Neutrophil (primary cell): ENCODE measurements around the gene ZSCAN12.

Experiments used
- H3K27ac ChIP-seq: fragments of 200-600 bp; sonication (generic); 2 replicates; pipeline ENCODE4 v1.5.1; 2016; ENCODE audit warnings: mild to moderate bottlenecking, moderate library complexity
- H3K27me3 ChIP-seq: fragments of 200-600 bp; sonication (generic); 2 replicates; pipeline ENCODE4 v1.6.0; 2016; ENCODE audit warnings: mild to moderate bottlenecking
- H3K36me3 ChIP-seq: fragments of 200-600 bp; sonication (generic); 2 replicates; pipeline ENCODE4 v1.5.1; 2017
- H3K4me1 ChIP-seq, 2 experiments: fragments of 200-600 bp in 1 of 2; sonication (generic) in 1 of 2; 1 replicate in 1 of 2; 2 replicates in 1 of 2; pipeline versions ENCODE4 v1.5.1 to v1.6.1; 2013 to 2016; ENCODE audit warnings: low read depth in 1 of 2, low read length in 1 of 2, mild to moderate bottlenecking in 1 of 2, moderate library complexity in 1 of 2; ENCODE audit not compliant: control insufficient read depth in 1 of 2, insufficient read depth in 1 of 2
- H3K4me3 ChIP-seq, 2 experiments: fragments of 200-600 bp in 1 of 2; sonication (generic) in 1 of 2; 1 replicate in 1 of 2; 2 replicates in 1 of 2; pipeline ENCODE4 v1.5.1; 2013 to 2016; ENCODE audit warnings: low read depth in 1 of 2, low read length in 1 of 2, mild to moderate bottlenecking in 1 of 2, moderate library complexity in 1 of 2
- H3K9me3 ChIP-seq: fragments of 200-600 bp; sonication (generic); 2 replicates; pipeline ENCODE4 v1.5.1; 2016
- TF ChIP-seq, protein P1 (sequence below): fragments of 200-600 bp; sonication (generic); IDR thresholded peaks from 2 replicates; pipeline ENCODE4 v1.5.1; 2016; ENCODE audit warnings: antibody characterized with exemption

ZSCAN12 gene

DNA sequence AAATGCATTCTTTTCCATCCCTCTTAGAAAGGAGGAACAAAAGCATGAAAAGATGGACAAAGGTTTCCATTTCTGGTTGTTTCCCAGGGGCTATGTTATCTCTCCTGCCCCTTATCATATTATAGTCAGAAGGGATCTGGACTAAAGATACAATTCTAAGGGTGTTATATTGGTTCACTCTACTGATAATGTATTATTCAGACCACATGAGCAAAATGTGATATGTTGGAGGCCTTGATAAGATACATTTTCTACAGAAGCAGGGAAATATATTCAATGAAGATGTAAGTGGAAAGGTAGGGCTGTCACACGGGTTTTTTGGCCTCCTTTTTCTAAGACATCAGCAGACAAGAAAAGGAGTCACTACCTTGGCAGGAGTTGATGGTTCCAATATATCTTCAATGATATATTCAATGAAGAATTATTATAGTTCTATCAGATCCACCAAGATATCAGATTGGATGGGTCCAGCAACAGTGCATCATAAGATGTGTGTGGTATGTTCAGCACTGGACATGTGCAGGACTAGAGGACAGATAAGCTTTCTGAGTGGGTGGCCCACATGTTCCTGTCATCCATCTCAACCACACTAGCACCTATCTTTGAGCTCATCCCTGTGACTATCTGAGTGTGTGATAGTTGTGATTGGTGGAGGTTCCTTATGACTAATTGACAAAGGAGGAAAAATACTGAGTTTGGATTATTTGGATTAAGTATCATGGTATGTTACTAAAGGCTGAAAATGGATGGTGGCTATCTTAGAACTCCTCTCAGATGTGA lies 55.5 kb downstream of the ZSCAN12 start:
- Histone ChIP-seq H3K4me3 (no peak overlapping the region), H3K9me3 (peaks cover 4% of the 10 kb centered on the region), H3K4me1 (no peaks in the 10 kb centered on the region), H3K36me3 (no peaks in the 10 kb centered on the region), H3K27me3 (peaks cover 28% of the 10 kb centered on the region), H3K27ac (no peak overlapping the region)
- TF ChIP-seq, protein P1, sequence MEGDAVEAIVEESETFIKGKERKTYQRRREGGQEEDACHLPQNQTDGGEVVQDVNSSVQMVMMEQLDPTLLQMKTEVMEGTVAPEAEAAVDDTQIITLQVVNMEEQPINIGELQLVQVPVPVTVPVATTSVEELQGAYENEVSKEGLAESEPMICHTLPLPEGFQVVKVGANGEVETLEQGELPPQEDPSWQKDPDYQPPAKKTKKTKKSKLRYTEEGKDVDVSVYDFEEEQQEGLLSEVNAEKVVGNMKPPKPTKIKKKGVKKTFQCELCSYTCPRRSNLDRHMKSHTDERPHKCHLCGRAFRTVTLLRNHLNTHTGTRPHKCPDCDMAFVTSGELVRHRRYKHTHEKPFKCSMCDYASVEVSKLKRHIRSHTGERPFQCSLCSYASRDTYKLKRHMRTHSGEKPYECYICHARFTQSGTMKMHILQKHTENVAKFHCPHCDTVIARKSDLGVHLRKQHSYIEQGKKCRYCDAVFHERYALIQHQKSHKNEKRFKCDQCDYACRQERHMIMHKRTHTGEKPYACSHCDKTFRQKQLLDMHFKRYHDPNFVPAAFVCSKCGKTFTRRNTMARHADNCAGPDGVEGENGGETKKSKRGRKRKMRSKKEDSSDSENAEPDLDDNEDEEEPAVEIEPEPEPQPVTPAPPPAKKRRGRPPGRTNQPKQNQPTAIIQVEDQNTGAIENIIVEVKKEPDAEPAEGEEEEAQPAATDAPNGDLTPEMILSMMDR: no peak

DNA sequence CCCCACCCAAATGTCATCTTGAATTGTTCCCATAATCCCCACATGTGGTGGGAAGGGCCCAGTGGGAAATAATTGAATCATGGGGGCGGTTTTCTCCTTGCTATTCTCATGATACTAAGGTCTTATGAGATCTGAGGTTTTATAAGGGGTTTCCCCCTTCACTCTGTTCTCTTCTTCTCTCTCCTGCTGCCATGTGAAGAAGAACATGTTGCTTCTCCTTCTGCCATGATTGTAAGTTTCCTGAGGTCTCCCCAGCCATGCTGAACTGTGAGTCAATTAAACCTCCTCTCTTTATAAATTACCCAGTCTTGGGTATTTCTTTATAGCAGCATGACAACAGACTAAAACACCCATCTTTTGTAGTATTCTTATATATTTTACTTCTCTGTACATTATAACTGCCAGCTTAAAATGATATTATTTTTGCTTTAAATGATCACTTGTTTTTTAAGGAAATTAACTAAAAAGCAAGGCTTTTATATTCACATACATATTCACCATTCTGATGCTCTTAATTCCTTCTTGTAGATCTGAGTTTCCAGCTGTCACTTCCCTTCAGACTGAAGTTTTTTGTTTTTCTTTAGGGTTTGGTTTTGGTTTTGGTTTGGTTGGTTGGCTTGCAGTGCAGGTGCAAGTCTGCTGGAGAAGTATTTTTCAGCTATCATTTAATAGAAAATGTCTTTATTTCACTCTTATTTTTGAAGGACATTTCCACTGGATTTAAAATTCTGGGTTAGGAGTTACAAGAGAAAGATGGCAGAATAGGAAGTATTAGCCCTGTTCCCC lies 59.0 kb downstream of the ZSCAN12 start:
- Histone ChIP-seq H3K4me3 (no peak overlapping the region), H3K27ac (no peak overlapping the region), H3K27me3 (peaks cover 4% of the 10 kb centered on the region), H3K4me1 (peaks cover 9 to 14% of the 10 kb centered on the region in 2 experiments), H3K9me3 (peaks cover 4% of the 10 kb centered on the region), H3K36me3 (no peaks in the 10 kb centered on the region)
- TF ChIP-seq, protein P1: no peak

DNA sequence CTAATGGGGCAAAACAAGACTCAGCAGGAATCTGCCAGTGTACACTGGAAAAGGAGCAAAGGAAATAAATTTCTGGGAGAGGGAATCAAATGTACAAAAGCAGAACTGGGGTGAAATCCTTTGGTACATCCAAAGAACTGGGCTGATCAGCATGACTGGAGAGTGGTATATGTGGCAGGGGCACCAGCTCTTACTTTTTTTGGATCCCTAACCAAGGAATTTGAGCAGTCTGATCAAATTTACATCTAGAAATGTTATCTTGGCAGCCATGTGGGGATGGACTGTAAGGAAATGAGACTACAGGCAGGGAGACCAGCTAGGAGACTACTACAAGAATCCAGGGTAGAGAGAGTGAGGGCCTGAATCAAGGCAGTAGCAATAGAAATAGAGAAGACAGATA lies 62.4 kb downstream of the ZSCAN12 start:
- Histone ChIP-seq H3K9me3 (peaks cover 4% of the 10 kb centered on the region), H3K4me3 (no peak overlapping the region), H3K36me3 (no peaks in the 10 kb centered on the region), H3K27ac (no peak overlapping the region), H3K27me3 (no peaks in the 10 kb centered on the region), H3K4me1 (peaks cover 12 to 18% of the 10 kb centered on the region in 2 experiments)
- TF ChIP-seq, protein P1: no peak

DNA sequence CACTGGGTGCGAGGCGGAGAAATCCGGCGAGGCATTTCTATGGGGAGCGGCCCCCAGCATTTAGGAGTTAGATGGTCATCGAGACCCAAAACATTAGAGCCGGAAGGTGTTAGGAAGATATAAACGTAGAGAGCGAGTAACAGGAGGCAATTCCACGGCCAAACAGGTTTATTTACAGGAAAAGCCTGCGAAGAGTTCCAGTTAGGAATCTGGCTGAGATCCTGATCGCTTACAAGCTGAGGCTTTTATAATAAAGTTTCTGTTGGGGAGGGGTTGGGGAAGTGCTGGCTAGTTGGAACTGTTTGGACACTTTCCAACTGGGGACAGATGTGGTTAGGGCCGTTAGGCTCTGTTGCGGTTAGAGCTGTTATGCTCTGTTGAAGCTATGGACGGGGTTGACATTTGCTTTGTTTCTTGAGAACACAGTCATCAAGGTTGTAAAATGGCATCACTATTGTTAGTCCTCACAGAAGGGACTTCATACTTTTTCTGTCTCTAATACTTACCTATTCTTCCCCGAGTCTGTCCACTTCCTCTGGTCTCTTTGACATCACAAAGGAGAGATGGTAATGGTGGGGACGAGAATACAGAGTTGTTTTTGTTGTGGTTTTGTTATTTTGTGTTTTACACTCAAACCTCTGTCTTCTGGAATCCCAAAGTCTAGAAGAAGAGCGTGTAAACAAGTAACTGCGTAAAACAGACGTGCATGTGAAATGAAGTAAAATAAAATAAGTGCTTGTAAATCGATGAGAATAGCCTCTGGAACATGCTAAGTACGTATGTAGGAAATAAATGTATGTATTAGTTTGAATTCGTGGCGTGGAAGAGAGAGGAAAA lies 63.0 kb downstream of the ZSCAN12 start:
- peak overlapping the region; percentile 82 for H3K27ac ChIP-seq
- H3K36me3 ChIP-seq: no peaks in the 10 kb centered on the region
- peaks cover 12 to 18% of the 10 kb centered on the region in 2 experiments for H3K4me1 ChIP-seq
- peaks cover 4% of the 10 kb centered on the region for H3K9me3 ChIP-seq
- TF ChIP-seq, protein P1: no peak
- peak overlapping the region; percentile 71 to 76 for H3K4me3 ChIP-seq
- H3K27me3 ChIP-seq: no peaks in the 10 kb centered on the region

DNA sequence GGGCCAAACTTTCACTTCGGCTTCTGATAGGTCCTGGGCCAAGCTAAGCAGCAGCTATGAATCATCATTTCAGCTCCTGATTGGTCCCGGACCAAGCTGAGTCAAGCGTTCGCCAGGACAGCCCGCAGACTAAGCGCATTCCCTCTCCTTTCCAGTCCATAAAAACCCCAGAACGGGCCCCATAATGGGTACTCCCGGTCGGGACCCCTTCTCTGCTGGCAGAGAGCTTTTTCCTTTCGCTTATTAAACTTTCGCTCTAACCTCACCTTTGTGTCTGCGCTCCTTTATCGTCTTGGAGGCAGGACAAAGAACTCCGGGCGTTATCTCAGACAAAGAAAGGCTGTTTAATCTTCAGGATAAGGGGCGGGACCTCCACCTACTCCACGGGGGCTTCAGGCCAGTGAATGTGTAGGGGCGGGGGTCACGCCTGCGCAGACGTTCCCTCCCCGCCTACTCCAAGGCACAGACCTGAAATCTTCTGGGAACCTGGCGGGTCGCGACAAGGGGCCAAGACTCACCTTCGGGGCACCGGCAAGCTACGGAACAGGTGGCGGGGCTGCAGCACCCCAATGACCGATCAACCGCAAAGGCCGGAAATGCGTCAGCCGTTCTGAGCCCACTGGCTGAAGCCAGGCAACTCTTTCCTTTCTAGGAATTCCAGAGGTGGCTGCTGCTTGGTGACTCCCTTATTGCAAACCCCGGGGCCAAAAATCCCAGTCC lies 63.8 kb downstream of the ZSCAN12 start, which contains the start of gene ZSCAN31:
ZSCAN31 (minus strand) TSS at position 585 of the 720 bp plus-strand sequence. CDS start 6,465 bp downstream, outside the sequence.
- TF ChIP-seq, protein P1: peak; percentile 7
- peak within 1 kb of the TSS; percentile 82 for H3K27ac ChIP-seq
- H3K9me3 ChIP-seq: peaks cover 4% of the 10 kb centered on the region
- no peaks in the 10 kb centered on the region for H3K27me3 ChIP-seq
- H3K4me3 ChIP-seq: peak within 1 kb of the TSS; percentile 71 to 76
- peaks cover 12 to 18% of the 10 kb centered on the region in 2 experiments for H3K4me1 ChIP-seq
- H3K36me3 ChIP-seq: no peaks in the 10 kb centered on the region
